ENCODE measurements around the gene AQP12B. TPM values are rescaled to one million over a fixed set of nuclear protein-coding genes. Genes with fewer than 3 reads are reported as not detected.

AQP12B gene
- total RNA-seq, 2 donors from 2014 or later: not detected

DNA sequence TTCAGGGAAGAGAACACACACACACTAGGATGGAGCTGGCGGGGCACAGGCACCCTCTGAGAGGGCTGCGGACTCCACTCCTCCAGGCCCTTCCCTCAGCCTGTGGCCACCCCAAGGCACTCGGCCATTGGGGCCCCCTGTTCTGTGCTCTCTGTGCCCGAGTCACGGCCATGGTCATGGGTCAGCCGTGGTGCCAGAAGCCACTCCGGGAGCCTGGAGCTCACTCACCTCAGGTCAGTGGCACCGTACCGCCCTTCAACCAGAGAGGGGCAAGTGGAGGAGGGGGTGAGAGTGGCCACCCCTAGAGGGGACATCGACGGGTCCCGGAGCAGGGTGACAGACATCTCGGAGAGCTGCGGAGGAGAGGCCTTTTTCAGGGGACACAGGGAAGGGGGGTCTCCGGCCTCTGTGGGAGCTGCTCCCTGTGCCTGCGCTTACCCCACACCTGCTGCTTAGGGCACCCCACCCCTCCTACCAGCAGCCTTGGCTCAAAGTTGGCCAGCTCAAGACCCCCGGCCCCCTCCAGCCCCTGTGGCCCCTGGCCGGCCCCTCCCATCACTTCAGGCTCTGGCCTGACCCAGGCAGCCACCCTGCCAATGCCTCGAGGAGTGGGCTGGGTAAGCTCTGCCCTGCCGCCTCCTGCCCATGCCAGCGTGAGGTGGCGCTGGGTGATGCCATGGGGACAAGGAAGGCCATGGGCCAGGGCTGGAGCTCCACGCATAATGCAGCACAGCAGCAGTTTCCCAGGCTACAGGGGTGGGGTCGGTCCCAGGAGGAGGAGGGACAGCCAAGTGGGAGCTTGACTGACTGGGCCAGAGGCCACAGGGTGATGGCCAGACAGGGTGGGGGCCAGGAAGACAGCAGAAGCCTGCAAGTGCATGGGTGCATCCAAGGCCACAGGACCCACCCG, 38.3 kb upstream of the AQP12B start:
- H3K36me3 Mint-ChIP-seq: no peaks in the 10 kb centered on the region
- no peaks in the 10 kb centered on the region for H3K9me3 Mint-ChIP-seq
- H3K27ac Mint-ChIP-seq: no peak overlapping the region
- DNase-seq (ENCODE audit: low spot score in 2 of 2) (no peak), ATAC-seq (no peak)

DNA sequence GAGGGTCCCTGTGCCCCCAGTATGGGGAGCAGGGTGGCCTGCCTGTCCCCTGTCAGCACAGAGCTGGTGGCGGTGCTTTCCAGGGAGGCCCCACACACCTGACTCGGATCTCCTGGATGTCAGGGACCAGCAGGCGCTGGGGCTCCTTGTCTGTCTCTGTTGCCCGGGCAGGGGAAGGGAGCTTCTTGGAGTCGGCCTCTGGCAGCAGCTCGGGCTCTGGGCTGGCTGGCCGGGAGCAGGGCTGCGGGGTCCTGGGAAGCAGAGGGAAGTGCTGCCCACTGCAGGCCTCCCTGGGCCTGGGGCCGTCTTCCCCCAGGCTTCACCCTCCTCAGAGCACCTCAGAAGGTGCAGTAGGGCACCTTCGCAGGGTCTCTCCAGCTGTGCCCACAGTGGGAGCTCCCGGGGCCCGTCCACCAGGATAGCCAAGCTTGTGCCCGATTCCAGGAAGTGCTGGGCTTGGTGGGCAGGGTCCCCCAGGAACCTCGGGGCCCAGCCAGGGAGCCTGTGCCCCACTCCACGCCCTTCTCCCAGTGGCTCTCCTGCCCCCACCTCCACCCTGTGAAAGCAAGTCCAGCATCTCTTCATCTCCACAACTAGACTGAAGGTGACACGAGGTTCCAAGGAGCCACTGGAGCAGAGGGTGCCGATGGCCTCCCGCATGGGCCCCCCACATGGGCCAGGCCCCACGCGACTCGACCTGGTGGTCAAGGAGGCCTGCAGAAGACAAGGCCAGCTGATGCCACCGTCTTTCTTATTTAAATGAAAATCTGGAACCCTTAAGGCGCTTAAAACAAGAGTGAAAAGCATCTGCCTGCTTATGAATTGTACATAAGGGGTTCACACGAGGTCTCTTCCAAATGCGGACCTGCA, 37.2 kb upstream of the AQP12B start:
- DNase-seq (ENCODE audit: low spot score in 2 of 2) (no peak), ATAC-seq (no peak)
- H3K36me3 Mint-ChIP-seq: no peaks in the 10 kb centered on the region
- no peaks in the 10 kb centered on the region for H3K9me3 Mint-ChIP-seq
- no peak overlapping the region for H3K27ac Mint-ChIP-seq

DNA sequence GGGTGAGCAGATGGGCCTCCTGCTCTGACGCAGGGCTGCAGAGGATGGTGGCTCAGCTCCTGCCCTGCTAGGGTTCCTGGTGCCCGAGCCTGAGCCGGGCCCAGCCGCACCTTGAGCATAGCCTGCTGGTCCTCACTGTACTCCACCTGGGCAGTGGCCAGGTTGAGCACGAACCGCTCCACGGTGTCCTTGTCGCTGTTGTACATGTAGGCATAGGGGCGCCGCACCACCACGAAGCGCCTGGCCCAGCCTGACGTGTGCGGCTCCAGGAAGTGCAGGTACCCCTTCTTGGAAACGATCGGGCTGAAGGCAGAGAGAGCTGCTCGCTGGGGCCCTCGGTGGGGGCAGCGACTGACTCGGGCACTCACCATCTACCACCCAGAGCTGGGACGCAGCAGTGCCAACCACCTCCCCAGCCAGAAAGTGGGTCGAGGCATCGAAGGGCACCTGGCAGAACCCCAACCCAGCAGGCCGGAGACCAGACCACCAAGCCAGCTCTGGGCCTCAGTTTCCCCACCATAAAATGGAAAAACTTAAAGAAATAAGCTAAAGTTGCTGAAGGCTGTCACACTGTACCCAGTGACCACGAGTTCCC, 36.3 kb upstream of the AQP12B start:
- peak overlapping the region in 1 of 2 donors; percentile 68 for H3K27ac Mint-ChIP-seq
- ATAC-seq: no peak
- no peak for DNase-seq (ENCODE audit: low spot score in 2 of 2)
- no peaks in the 10 kb centered on the region for H3K9me3 Mint-ChIP-seq
- H3K36me3 Mint-ChIP-seq: no peaks in the 10 kb centered on the region

DNA sequence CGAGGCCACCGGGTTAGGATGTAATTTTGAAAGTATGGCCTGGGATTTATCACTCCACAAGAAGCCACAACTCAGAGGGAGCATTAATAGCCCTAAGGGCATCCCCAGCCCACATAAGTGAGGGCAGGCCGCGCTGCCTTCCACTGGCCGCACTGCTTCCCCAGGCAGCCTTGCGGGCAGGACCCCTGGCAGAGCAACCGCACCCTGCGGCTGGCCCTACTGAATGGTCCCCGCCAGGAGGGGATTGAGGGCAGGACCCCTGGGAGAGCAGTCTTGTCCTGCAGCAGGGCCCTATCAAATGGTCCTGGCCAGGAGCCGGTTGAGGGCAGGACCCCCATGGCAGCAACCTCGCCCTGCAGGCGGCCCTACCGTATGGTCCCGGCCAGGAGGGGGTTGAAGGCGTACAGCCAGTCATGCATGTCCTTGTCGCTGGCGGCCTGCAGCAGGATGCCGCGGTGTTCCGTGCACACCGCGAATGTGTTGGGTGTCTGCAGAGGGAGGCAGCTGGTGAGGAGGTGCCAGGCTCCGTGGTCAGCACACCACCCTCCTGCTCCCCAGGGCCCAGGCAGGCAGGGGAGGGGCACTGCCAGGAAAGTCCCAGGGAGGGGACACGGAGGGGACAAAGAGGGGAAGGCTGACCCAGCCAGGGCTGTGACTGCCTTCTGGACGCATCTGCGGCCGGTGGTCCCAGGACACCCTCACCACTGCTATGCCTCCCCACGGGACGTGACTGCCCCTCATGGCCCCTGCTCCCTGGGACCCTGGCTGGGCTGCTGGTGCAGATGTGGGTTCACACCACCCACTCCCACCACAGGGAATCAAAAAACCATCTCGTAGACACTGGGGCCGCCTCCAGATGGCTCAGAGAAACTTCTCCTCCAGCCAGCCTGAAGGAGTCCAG, 35.2 kb upstream of the AQP12B start:
- no peak overlapping the region for H3K27ac Mint-ChIP-seq
- ATAC-seq: no peak

GRCh38 chr2:240717181-240717641, 34.5 kb upstream of the AQP12B start:
- no peak overlapping the region for H3K27ac Mint-ChIP-seq
- DNase-seq (ENCODE audit: low spot score in 2 of 2) (no peak), ATAC-seq (no peak)
- no peaks in the 10 kb centered on the region for H3K36me3 Mint-ChIP-seq
- no peaks in the 10 kb centered on the region for H3K9me3 Mint-ChIP-seq

More for the DNA sequence above, 35.2 kb upstream of the AQP12B start:
- DNase-seq (ENCODE audit: low spot score in 2 of 2): no peak
- H3K9me3 Mint-ChIP-seq: no peaks in the 10 kb centered on the region
- H3K36me3 Mint-ChIP-seq: no peaks in the 10 kb centered on the region

GRCh38 chr2:240716130-240716798, 33.6 kb upstream of the AQP12B start:
- Mint-ChIP-seq H3K36me3 (no peaks in the 10 kb centered on the region), H3K27ac (peak overlapping the region in 1 of 2 donors; percentile 65), H3K9me3 (no peaks in the 10 kb centered on the region)
- ATAC-seq (no peak), DNase-seq (ENCODE audit: low spot score in 2 of 2) (no peak)

GRCh38 chr2:240714747-240715725, 32.4 kb upstream of the AQP12B start:
- Mint-ChIP-seq H3K27ac (no peak overlapping the region), H3K9me3 (no peaks in the 10 kb centered on the region), H3K36me3 (no peaks in the 10 kb centered on the region)
- no peak for DNase-seq (ENCODE audit: low spot score in 2 of 2)
- no peak for ATAC-seq

DNA sequence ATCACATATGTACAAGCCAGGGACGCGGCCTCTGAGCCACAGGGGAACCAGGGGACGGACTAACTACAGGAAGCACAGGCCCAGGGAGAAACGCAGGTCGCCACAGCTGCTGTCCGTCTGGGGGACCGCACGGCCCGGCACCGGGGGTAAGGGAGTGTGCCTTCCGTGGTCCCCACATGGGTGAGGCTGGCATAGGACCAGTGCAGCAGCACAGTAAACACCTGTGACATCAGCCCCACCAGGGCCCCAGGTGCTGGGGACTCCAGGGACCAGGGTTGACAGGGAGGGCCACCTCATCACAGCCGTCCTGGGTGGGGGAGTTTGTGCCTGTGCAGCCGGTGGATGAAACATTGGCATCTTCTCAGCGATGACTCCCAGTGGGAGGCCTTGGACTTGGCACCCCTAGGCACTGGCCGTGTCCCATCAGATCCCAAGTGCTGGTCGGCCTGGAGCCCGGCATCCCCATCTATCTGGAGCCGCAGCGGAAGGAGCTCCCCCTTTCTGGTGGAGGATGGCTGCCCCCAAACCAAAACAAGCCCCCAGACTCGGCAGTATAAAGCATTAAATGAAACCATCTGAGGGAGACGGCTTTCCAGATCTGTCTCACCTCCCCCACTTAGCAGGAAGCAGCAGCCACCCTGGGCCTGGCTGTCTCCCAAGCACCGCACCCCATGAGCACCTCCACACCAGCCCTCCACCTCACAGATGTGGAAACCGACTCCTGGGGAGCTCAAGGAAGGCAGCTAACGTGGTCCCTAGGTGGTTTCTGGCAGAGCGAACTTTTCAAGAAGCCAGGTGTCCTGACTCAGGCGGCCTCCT, 31.5 kb upstream of the AQP12B start:
- DNase-seq (ENCODE audit: low spot score in 2 of 2) (no peak), ATAC-seq (no peak)
- Mint-ChIP-seq H3K27ac (no peak overlapping the region), H3K9me3 (no peaks in the 10 kb centered on the region), H3K36me3 (no peaks in the 10 kb centered on the region)

GRCh38 chr2:240713071-240713927, 30.6 kb upstream of the AQP12B start:
- ATAC-seq: no peak
- no peaks in the 10 kb centered on the region for H3K9me3 Mint-ChIP-seq
- no peak for DNase-seq (ENCODE audit: low spot score in 2 of 2)
- H3K36me3 Mint-ChIP-seq: no peaks in the 10 kb centered on the region
- peak overlapping the region in 1 of 2 donors; percentile 5 for H3K27ac Mint-ChIP-seq

DNA sequence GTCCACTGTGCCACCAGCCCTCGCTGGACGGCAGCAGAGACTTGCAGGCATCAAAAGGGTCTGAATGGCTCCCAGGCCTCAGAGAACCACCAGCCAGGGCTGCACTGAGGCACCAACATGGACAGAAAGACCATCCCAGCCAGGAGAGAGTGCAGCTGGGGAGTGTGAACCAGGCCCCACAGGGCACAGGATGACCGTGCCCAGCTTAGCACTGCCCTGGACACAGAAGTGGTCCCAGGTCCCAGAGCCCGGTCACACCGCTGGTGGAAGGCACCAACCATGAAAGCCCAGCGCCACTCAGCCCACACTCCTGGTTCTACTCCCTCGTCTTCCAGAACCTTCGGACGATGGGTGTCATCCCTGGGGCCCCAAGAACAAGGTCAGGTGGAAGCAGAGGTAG, 29.4 kb upstream of the AQP12B start:
- H3K9me3 Mint-ChIP-seq: no peaks in the 10 kb centered on the region
- ATAC-seq: no peak
- H3K27ac Mint-ChIP-seq: no peak overlapping the region
- DNase-seq (ENCODE audit: low spot score in 2 of 2): no peak
- no peaks in the 10 kb centered on the region for H3K36me3 Mint-ChIP-seq

DNA sequence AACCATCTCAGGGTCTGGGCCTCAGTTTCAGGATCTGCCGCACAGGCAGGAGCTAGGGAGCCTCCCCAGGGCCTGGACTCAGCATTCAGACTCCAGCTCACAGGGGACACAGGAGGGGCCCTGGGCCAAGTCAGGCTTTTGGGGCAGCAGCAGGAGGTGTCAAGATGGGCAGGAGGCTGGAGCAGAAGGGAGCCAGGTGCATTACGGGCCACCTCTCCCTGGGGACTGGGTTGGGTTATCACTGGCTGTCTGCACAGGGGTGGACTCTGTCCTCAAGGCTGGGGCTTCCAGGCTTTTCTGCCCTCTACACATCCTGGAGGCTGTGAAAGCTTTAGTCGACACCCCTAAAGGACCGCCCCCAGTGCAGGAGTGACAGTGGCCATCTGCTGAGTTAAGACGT, 29.0 kb upstream of the AQP12B start:
- H3K9me3 Mint-ChIP-seq: no peaks in the 10 kb centered on the region
- no peaks in the 10 kb centered on the region for H3K36me3 Mint-ChIP-seq
- ATAC-seq: peak in 1 of 2 donors; percentile 18
- DNase-seq (ENCODE audit: low spot score in 2 of 2): no peak
- peak overlapping the region in 1 of 2 donors; percentile 57 for H3K27ac Mint-ChIP-seq

GRCh38 chr2:240711296-240711695, 28.6 kb upstream of the AQP12B start:
- H3K9me3 Mint-ChIP-seq: no peaks in the 10 kb centered on the region

DNA sequence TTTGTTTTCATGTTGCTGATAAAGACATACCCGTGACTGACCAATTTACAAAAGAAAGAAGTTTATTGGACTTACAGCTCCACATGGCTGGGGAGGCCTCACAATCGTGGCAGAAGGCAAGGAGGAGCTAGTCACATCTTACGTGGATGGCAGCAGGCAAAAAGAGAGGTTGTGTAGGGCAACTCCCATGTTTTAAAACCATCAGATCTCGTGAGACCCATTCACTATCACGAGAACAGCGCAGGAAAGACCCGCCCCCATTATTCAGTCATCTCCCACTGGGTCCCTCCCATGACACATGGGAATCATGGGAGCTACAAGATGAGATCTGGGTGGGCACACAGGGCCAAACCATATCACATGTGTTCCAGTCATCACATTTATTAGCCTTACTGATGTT, 25.8 kb upstream of the AQP12B start:
- no peaks in the 10 kb centered on the region for H3K9me3 Mint-ChIP-seq
- DNase-seq (ENCODE audit: low spot score in 2 of 2) (no peak), ATAC-seq (no peak)
- no peaks in the 10 kb centered on the region for H3K36me3 Mint-ChIP-seq
- H3K27ac Mint-ChIP-seq: no peak overlapping the region

More at GRCh38 chr2:240711296-240711695, 28.6 kb upstream of the AQP12B start:
- Mint-ChIP-seq H3K27ac (peak overlapping the region in 1 of 2 donors; percentile 57), H3K36me3 (no peaks in the 10 kb centered on the region)
- DNase-seq (ENCODE audit: low spot score in 2 of 2): no peak
- no peak for ATAC-seq

All from activated naive CD4-positive, alpha-beta T cell treated with anti-CD3 and anti-CD28 coated beads, Interleukin-2, amount 50 U/mL, for 72 hours (primary cell).